Uterus (tissue), 4 donors: Measurements from ENCODE around the gene RHEB. TPM values are rescaled to one million over a fixed set of nuclear protein-coding genes. Genes with fewer than 3 reads are reported as not detected.

Experiments
- DNase-seq, 2 donors: peaks; one replicate each; pipeline ENCODE4 v3.0.0-alpha.2; 2019 to 2020
- H3K27ac ChIP-seq, 2 donors: fragments of 200-600 bp; sonication (generic); 1 replicate in 1 of 2; 2 replicates in 1 of 2; pipeline ENCODE4 v1.5.1; 2016 to 2018
- H3K27me3 ChIP-seq, 2 donors: fragments of 200-600 bp; sonication (generic); one replicate each; pipeline ENCODE4 v1.5.1; 2018 to 2019; ENCODE audit warnings: control low read depth in 1 of 2
- H3K36me3 ChIP-seq, 2 donors: fragments of 200-600 bp; sonication (generic); one replicate each; pipeline ENCODE4 v1.5.1; 2019; ENCODE audit warnings: control low read depth in 1 of 2
- H3K4me1 ChIP-seq, 2 donors: fragments of 200-600 bp; sonication (generic); one replicate each; pipeline ENCODE4 v1.5.1; 2018 to 2019; ENCODE audit warnings: control low read depth in 1 of 2
- H3K4me3 ChIP-seq, 2 donors: fragments of 200-600 bp; sonication (generic); 1 replicate in 1 of 2; 2 replicates in 1 of 2; pipeline ENCODE4 v1.5.1; 2018 to 2019; ENCODE audit warnings: mild to moderate bottlenecking in 1 of 2
- H3K9me3 ChIP-seq, 2 donors: fragments of 200-600 bp; sonication (generic); one replicate each; pipeline ENCODE4 v1.5.1; 2019; ENCODE audit warnings: control low read depth in 1 of 2
- CTCF ChIP-seq, 4 experiments: fragments of 200-600 bp in 2 of 4; fragments of 450-650 bp in 2 of 4; sonication (generic) in 2 of 4; IDR thresholded peaks; one replicate each; pipeline ENCODE4 v1.5.1; 2016 to 2019; ENCODE audit warnings: antibody characterized with exemption in 4 of 4, mild to moderate bottlenecking in 2 of 4, moderate library complexity in 1 of 4
- POLR2A ChIP-seq, 2 donors: fragments of 450-650 bp; IDR thresholded peaks; one replicate each; pipeline ENCODE4 v1.6.1; 2016; ENCODE audit warnings: antibody characterized with exemption in 2 of 2, mild to moderate bottlenecking in 1 of 2, moderate library complexity in 1 of 2
- intact Hi-C: fragments of 100-400 bp; cut with DNase I; formaldehyde crosslinking; loops from one replicate; pipeline ENCODE4 v1.15.1; 2023; ENCODE audit warnings: low total_unique reads
- total RNA-seq, 4 donors: library from RNA; depleted of rRNA in 3 of 4; stranded (reverse); fragments of >200 nt in 3 of 4; gene quantifications; one replicate each; pipeline versions ENCODE4 v1.1.0 to v1.2.4, GENCODE V29; 2014 to 2023
- donor health status: DM: yes; HTN: yes; CAD: no.

Gene RHEB
- total RNA-seq, 4 donors from 2014 or later: 69.2 to 135 (median 102) TPM

GRCh38 chr7:151433721-151434400 is 85.8 kb downstream of the RHEB start:
- no peak for DNase-seq
- H3K4me1 ChIP-seq: peaks cover 8 to 10% of the 10 kb centered on the region in 2 donors
- TF ChIP-seq POLR2A (IDR thresholded peaks at IDR 0.05): no peak
- TF ChIP-seq CTCF (IDR thresholded peaks at IDR 0.05): no peak
- H3K27ac ChIP-seq: no peak overlapping the region
- no peaks in the 10 kb centered on the region for H3K36me3 ChIP-seq
- no peak overlapping the region for H3K4me3 ChIP-seq
- intact Hi-C loops: no loop called here
- no peaks in the 10 kb centered on the region for H3K27me3 ChIP-seq
- no peaks in the 10 kb centered on the region for H3K9me3 ChIP-seq

- no peak for DNase-seq
- H3K27ac ChIP-seq: no peak overlapping the region
- H3K27me3 ChIP-seq: no peaks in the 10 kb centered on the region
- intact Hi-C loops: no loop called here
- H3K9me3 ChIP-seq: no peaks in the 10 kb centered on the region
- H3K4me3 ChIP-seq: no peak overlapping the region
- TF ChIP-seq CTCF (IDR thresholded peaks at IDR 0.05) (no peak), POLR2A (IDR thresholded peaks at IDR 0.05) (no peak)
- H3K36me3 ChIP-seq: no peaks in the 10 kb centered on the region
- peaks cover 10 to 14% of the 10 kb centered on the region in 2 donors for H3K4me1 ChIP-seq
Measured at GRCh38 chr7:151432658-151433521, 86.8 kb downstream of the RHEB start.

- DNase-seq: no peak
- Histone ChIP-seq H3K36me3 (no peaks in the 10 kb centered on the region), H3K9me3 (no peaks in the 10 kb centered on the region), H3K4me3 (no peak overlapping the region), H3K27ac (peak overlapping the region in 1 of 2 donors; percentile 1), H3K27me3 (no peaks in the 10 kb centered on the region), H3K4me1 (peaks cover 18 to 25% of the 10 kb centered on the region in 2 donors)
- TF ChIP-seq POLR2A (IDR thresholded peaks at IDR 0.05): no peak
- TF ChIP-seq CTCF (IDR thresholded peaks at IDR 0.05): no peak
- intact Hi-C loops: no loop called here
Measured at GRCh38 chr7:151431768-151432311, 87.9 kb downstream of the RHEB start.

- Histone ChIP-seq H3K27ac (peak overlapping the region in 1 of 2 donors; percentile 87), H3K27me3 (no peaks in the 10 kb centered on the region), H3K4me1 (peaks cover 19 to 26% of the 10 kb centered on the region in 2 donors), H3K4me3 (no peak overlapping the region), H3K36me3 (no peaks in the 10 kb centered on the region), H3K9me3 (no peaks in the 10 kb centered on the region)
- no peak for TF ChIP-seq CTCF (IDR thresholded peaks at IDR 0.05)
- TF ChIP-seq POLR2A (IDR thresholded peaks at IDR 0.05): no peak
- DNase-seq: no peak
- intact Hi-C loops: no loop called here
Measured at GRCh38 chr7:151431281-151431767, 88.4 kb downstream of the RHEB start.
